Progenitor cell of endocrine pancreas (in vitro differentiated cells): Measurements from ENCODE around the gene NUP62CL. TPM values are rescaled to one million over a fixed set of nuclear protein-coding genes. Genes with fewer than 3 reads are reported as not detected.

Experiments
- DNase-seq: peaks from one replicate; pipeline ENCODE4 v3.0.0; 2021; ENCODE audit warnings: low spot score; ENCODE audit not compliant: unreplicated experiment
- H3K27ac Mint-ChIP-seq: 2 replicates; pipeline ENCODE4 v1.8.0; 2021; ENCODE audit warnings: mild to moderate bottlenecking, moderate library complexity, mixed read lengths
- H3K27me3 Mint-ChIP-seq: 2 replicates; pipeline ENCODE4 v1.8.0; 2021; ENCODE audit warnings: mixed read lengths
- H3K36me3 Mint-ChIP-seq: 2 replicates; pipeline ENCODE4 v1.8.0; 2022; ENCODE audit warnings: mixed read lengths; ENCODE audit not compliant: insufficient read depth
- H3K4me1 Mint-ChIP-seq: 2 replicates; pipeline ENCODE4 v1.8.0; 2021; ENCODE audit warnings: low read depth, mixed read lengths
- H3K4me3 Mint-ChIP-seq: 2 replicates; pipeline ENCODE4 v1.8.0; 2021; ENCODE audit warnings: low read depth, mild to moderate bottlenecking, moderate library complexity, mixed read lengths
- H3K9me3 Mint-ChIP-seq: 2 replicates; pipeline ENCODE4 v1.8.0; 2021; ENCODE audit warnings: low read depth, mixed read lengths
- CTCF ChIP-seq: fragments of 200-600 bp; sonication (generic); IDR thresholded peaks from one replicate; pipeline ENCODE4 v1.5.0; 2021; ENCODE audit warnings: antibody characterized with exemption, mild to moderate bottlenecking; ENCODE audit not compliant: unreplicated experiment
- total RNA-seq: library from RNA; stranded (reverse); gene quantifications from 2 replicates; pipeline ENCODE4 v1.2.1, GENCODE V29; 2021

NUP62CL gene
- total RNA-seq, 1 donor from 2014 or later, result 16.4 TPM

- H3K27ac Mint-ChIP-seq, result no peak overlapping the region
- peaks cover 3% of the 10 kb centered on the region for H3K9me3 Mint-ChIP-seq
- TF ChIP-seq CTCF, result no peak
- peaks cover 6% of the 10 kb centered on the region for H3K36me3 Mint-ChIP-seq
- H3K4me3 Mint-ChIP-seq, result peak overlapping the region; percentile 75
- no peak for DNase-seq
- no peaks in the 10 kb centered on the region for H3K27me3 Mint-ChIP-seq
- no peaks in the 10 kb centered on the region for H3K4me1 Mint-ChIP-seq
Observed at GRCh38 chrX:107154787-107155620, 51.2 kb downstream of the NUP62CL start.

GRCh38 chrX:107153005-107153404 is 53.2 kb downstream of the NUP62CL start:
- Mint-ChIP-seq H3K4me1 (no peaks in the 10 kb centered on the region), H3K27ac (no peak overlapping the region), H3K27me3 (no peaks in the 10 kb centered on the region), H3K9me3 (peaks cover 3% of the 10 kb centered on the region), H3K4me3 (no peak overlapping the region), H3K36me3 (peaks cover 7% of the 10 kb centered on the region)
- no peak for TF ChIP-seq CTCF
- DNase-seq, result no peak

GRCh38 chrX:107146670-107147069 is 59.6 kb downstream of the NUP62CL start:
- Mint-ChIP-seq H3K27ac (no peak overlapping the region), H3K27me3 (no peaks in the 10 kb centered on the region)

GRCh38 chrX:107135965-107136307 is 70.3 kb downstream of the NUP62CL start:
- Mint-ChIP-seq H3K27me3 (no peaks in the 10 kb centered on the region), H3K9me3 (peaks cover 17% of the 10 kb centered on the region), H3K4me1 (peaks cover 4% of the 10 kb centered on the region), H3K36me3 (peaks cover 9% of the 10 kb centered on the region), H3K4me3 (no peak overlapping the region), H3K27ac (no peak overlapping the region)
- TF ChIP-seq CTCF, result no peak
- DNase-seq, result no peak

More at GRCh38 chrX:107146670-107147069, 59.6 kb downstream of the NUP62CL start:
- Mint-ChIP-seq H3K9me3 (peaks cover 5% of the 10 kb centered on the region), H3K4me1 (no peaks in the 10 kb centered on the region), H3K4me3 (no peak overlapping the region), H3K36me3 (peaks cover 1% of the 10 kb centered on the region)
- TF ChIP-seq CTCF, result no peak
- DNase-seq, result no peak

- Mint-ChIP-seq H3K27me3 (no peaks in the 10 kb centered on the region), H3K4me1 (peaks cover 4% of the 10 kb centered on the region), H3K36me3 (peaks cover 9% of the 10 kb centered on the region), H3K4me3 (no peak overlapping the region), H3K27ac (no peak overlapping the region), H3K9me3 (peaks cover 19% of the 10 kb centered on the region)
- DNase-seq, result no peak
- TF ChIP-seq CTCF, result no peak
Observed at GRCh38 chrX:107135049-107135964, 70.9 kb downstream of the NUP62CL start.
